K562 (cell line): ENCODE data around the gene CDC5L. TPM values are rescaled to one million over a fixed set of nuclear protein-coding genes. Genes with fewer than 3 reads are reported as not detected.
"Not testable (repeated sequence)": the region's sequence is repeated elsewhere in the genome, so short reads cannot be mapped to it uniquely, and the experiment has no call there.

ENCODE experiments used
- ATAC-seq: fragments of 200-7000 bp; cut with Tn5 transposase; 3 replicates; pipeline ENCODE4 v1.9.1; 2020; ENCODE audit warnings: moderate library complexity
- BruUV-seq: library from RNA; stranded (reverse); fragments of 400-500 nt; replicated peaks from 2 replicates; lab custom pipeline; 2021; lab: Mats Ljungman, UMichigan
- CTCF ChIA-PET: fragments of 300-600 bp; formaldehyde crosslinking; extraction: SDS; loops from one replicate; lab custom pipeline; 2021; ENCODE audit warnings: low intra/inter-chr PET ratio; lab: Yijun Ruan, JAX
- POLR2A ChIA-PET: fragments of 300-600, 350-650 bp; sonication (Branson Sonifier 250); formaldehyde crosslinking; extraction: SDS; loops from one replicate; lab custom pipeline; 2021; ENCODE audit warnings: antibody characterized with exemption, inconsistent platforms; lab: Yijun Ruan, JAX
- DNase-seq, 4 experiments: peaks; one replicate each; pipeline versions ENCODE4 v3.0.0 to v3.0.0-alpha.2; 2011 to 2018; ENCODE audit warnings: low spot score in 3 of 4, mixed read lengths in 3 of 4; ENCODE audit errors: extremely low read depth in 1 of 4
- FAIRE-seq: peaks from 2 replicates; lab custom pipeline; 2011; peaks lifted over from hg19 to GRCh38; lab: Jason Lieb, UNC
- H2AFZ ChIP-seq: 2 replicates; pipeline ENCODE4 v1.6.0; 2011; ENCODE audit warnings: low read depth, low read length, control low read depth, inconsistent platforms
- H3K27ac ChIP-seq: fragments of 200-600 bp; 3 replicates; pipeline ENCODE4 v1.8.0; 2011; ENCODE audit warnings: low read depth, mild to moderate bottlenecking, control low read depth, inconsistent platforms, low read length, moderate library complexity, mixed read lengths; ENCODE audit errors: extremely low read depth
- H3K27me3 ChIP-seq, 2 experiments: fragments of 300-600 bp in 1 of 2; 2 replicates in 1 of 2; 3 replicates in 1 of 2; pipeline versions ENCODE4 v1.6.0 to v1.8.0; 2011; ENCODE audit warnings: inconsistent platforms in 2 of 2, low read length in 2 of 2, mild to moderate bottlenecking in 1 of 2, mixed read lengths in 1 of 2, moderate library complexity in 1 of 2; ENCODE audit not compliant: control insufficient read depth in 2 of 2, insufficient read depth in 2 of 2
- H3K36me3 ChIP-seq: fragments of 300-600 bp; 3 replicates; pipeline ENCODE4 v1.8.0; 2011; ENCODE audit warnings: mild to moderate bottlenecking, low read length, inconsistent platforms; ENCODE audit not compliant: control insufficient read depth, insufficient read depth
- H3K4me1 ChIP-seq, 2 experiments: fragments of 200-600 bp in 1 of 2; replicated peaks in 1 of 2; 2 replicates in 1 of 2; 3 replicates in 1 of 2; pipeline versions ENCODE4 v1.5.1 to v1.8.0; 2011; ENCODE audit warnings: inconsistent platforms in 2 of 2, low read length in 2 of 2, mild to moderate bottlenecking in 1 of 2, mixed read lengths in 1 of 2, moderate library complexity in 1 of 2; ENCODE audit not compliant: control insufficient read depth in 2 of 2, insufficient read depth in 2 of 2
- H3K4me2 ChIP-seq: 2 replicates; pipeline ENCODE4 v1.6.1; 2011; ENCODE audit warnings: low read length, control low read depth, inconsistent platforms, mixed read lengths; ENCODE audit not compliant: insufficient read depth
- H3K4me3 ChIP-seq: fragments of 200-600 bp; sonication (generic), shearing (Covaris generic); 2 replicates; pipeline ENCODE4 v1.5.1; 2016; ENCODE audit warnings: control low read depth, inconsistent platforms
- H3K79me2 ChIP-seq: fragments of 200-600 bp; 3 replicates; pipeline ENCODE4 v1.8.0; 2011; ENCODE audit warnings: low read length, inconsistent platforms; ENCODE audit not compliant: control insufficient read depth, insufficient read depth
- H3K9ac ChIP-seq, 2 experiments: 2 replicates each; pipeline versions ENCODE4 v1.6.0 to v1.6.1; 2011; ENCODE audit warnings: low read depth in 2 of 2, low read length in 2 of 2, control low read depth in 1 of 2, inconsistent platforms in 1 of 2, mild to moderate bottlenecking in 1 of 2, mixed read lengths in 1 of 2; ENCODE audit not compliant: insufficient read depth in 1 of 2
- H3K9me1 ChIP-seq: one replicate; pipeline ENCODE4 v1.6.0; 2011; ENCODE audit warnings: inconsistent platforms, mild to moderate bottlenecking, low read length, moderate library complexity; ENCODE audit not compliant: control insufficient read depth, insufficient read depth
- H3K9me3 ChIP-seq: replicated peaks from 2 replicates; pipeline ENCODE4 v1.5.1; 2011; ENCODE audit warnings: low read depth, low read length, inconsistent platforms; ENCODE audit not compliant: control insufficient read depth, insufficient read depth
- H4K20me1 ChIP-seq: replicated peaks from 2 replicates; pipeline ENCODE4 v1.6.1; 2011; ENCODE audit warnings: low read length, inconsistent platforms, mixed read lengths; ENCODE audit not compliant: control insufficient read depth, insufficient read depth
- BCOR ChIP-seq: fragments of 450-650 bp; IDR thresholded peaks from 2 replicates; pipeline ENCODE4 v1.6.1; 2016
- CBX2 ChIP-seq: fragments of 200-600 bp; sonication (generic); IDR thresholded peaks from one replicate; pipeline ENCODE4 v1.6.1; 2012; ENCODE audit warnings: mild to moderate bottlenecking, low read length, inconsistent platforms; ENCODE audit not compliant: insufficient read depth, poor library complexity, severe bottlenecking
- KDM1A ChIP-seq, 2 experiments: fragments of 450-650 bp; IDR thresholded peaks; 2 replicates each; pipeline ENCODE4 v1.6.1; 2016; ENCODE audit warnings: mild to moderate bottlenecking in 2 of 2
- RBM25 ChIP-seq: fragments of 200-400 bp; formaldehyde crosslinking; IDR thresholded peaks from 2 replicates; pipeline ENCODE4 v1.6.1; 2018; ENCODE audit warnings: low read length, low read depth, moderate library complexity; ENCODE audit not compliant: severe bottlenecking
- SMARCA5 ChIP-seq: fragments of 450-650 bp; IDR thresholded peaks from 2 replicates; pipeline ENCODE4 v1.6.1; 2016
- ZNF146 ChIP-seq: IDR thresholded peaks from one replicate; pipeline ENCODE4 v1.6.1; 2018; ENCODE audit warnings: missing compliant biosample characterization; ENCODE audit not compliant: unreplicated experiment
- WGBS: fragments of 100-300 bp; shearing (Covaris generic); methylation state at CpG from one replicate; pipeline ENCODE4 v1.1.6; 2016; ENCODE audit warnings: low coverage, mixed read lengths; ENCODE audit not compliant: insufficient coverage; ENCODE audit errors: missing lambda C conversion rate; 5-methylcytosine and 5-hydroxymethylcytosine counted together
- in situ Hi-C: fragments of 300-500 bp; cut with MboI; formaldehyde crosslinking; loops from 4 replicates; pipeline ENCODE4 v1.15.0; 2018; ENCODE audit warnings: inconsistent platforms, mixed read lengths
- intact Hi-C: fragments of 100-400 bp; cut with micrococcal nuclease; formaldehyde crosslinking; loops from 2 replicates; pipeline ENCODE4 v1.14.2; 2022
- polyA plus RNA-seq, 8 experiments: library from polyadenylated mRNA; depleted of rRNA in 4 of 8; stranded (reverse) in 5 of 8; unstranded in 3 of 8; fragments of >200 nt; fragmentation: Nextera tagmentation in 2 of 8; fragmentation: Illumina TruSeq in 1 of 8; extraction: Ambion mirVana in 2 of 8; extraction: Trizol in 1 of 8; gene quantifications; 2 replicates each; pipeline versions ENCODE4 v1.2.1 to v1.2.3, GENCODE V29; 2011 to 2014; ENCODE audit warnings: inconsistent platforms in 1 of 8, missing spikeins in 1 of 8
- total RNA-seq, 7 experiments: library from RNA; depleted of rRNA in 6 of 7; stranded (reverse); fragments of >200 nt in 6 of 7; fragmentation: Illumina TruSeq in 2 of 7; extraction: Trizol in 2 of 7; gene quantifications; 2 replicates each; pipeline versions ENCODE4 v1.2.1 to v1.2.3, GENCODE V29; 2011 to 2021; ENCODE audit warnings: low replicate concordance in 1 of 7
- TF ChIP-seq, protein P1 (sequence below): sonication (generic); formaldehyde crosslinking; IDR thresholded peaks from 2 replicates; pipeline ENCODE4 v1.8.0; 2022; ENCODE audit warnings: mild to moderate bottlenecking, missing genetic modification reagents

CDC5L gene
- total and polyA plus RNA-seq, 9 of the 15 experiments (the other 6 are each of a cell fraction or from before 2014, with no cell fraction given), result 22.3 to 44.2 (median 30.8) TPM

DNA sequence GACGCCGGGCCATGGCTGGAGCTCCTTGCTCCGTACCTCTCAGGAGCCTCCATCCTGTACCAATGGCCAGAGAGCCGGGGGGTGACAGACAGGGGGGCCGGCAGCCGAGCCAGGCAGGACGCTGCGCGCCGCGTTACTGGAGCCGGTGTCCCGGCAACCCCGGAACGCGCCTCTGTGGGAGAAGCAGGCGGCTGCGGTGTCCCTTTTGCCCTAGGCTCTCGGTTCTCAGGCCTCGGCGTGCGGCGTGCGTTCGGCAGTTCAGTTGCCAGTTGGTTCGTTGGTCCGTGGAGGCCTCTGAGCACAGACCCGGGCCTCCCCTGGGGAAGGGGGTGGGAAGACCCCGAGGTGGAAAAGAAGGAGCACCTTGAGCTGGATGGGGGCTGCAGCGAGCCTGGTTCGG is 45.0 kb upstream of the CDC5L start, which contains the start of gene SPATS1 (continued):
- TF ChIP-seq, protein P1, sequence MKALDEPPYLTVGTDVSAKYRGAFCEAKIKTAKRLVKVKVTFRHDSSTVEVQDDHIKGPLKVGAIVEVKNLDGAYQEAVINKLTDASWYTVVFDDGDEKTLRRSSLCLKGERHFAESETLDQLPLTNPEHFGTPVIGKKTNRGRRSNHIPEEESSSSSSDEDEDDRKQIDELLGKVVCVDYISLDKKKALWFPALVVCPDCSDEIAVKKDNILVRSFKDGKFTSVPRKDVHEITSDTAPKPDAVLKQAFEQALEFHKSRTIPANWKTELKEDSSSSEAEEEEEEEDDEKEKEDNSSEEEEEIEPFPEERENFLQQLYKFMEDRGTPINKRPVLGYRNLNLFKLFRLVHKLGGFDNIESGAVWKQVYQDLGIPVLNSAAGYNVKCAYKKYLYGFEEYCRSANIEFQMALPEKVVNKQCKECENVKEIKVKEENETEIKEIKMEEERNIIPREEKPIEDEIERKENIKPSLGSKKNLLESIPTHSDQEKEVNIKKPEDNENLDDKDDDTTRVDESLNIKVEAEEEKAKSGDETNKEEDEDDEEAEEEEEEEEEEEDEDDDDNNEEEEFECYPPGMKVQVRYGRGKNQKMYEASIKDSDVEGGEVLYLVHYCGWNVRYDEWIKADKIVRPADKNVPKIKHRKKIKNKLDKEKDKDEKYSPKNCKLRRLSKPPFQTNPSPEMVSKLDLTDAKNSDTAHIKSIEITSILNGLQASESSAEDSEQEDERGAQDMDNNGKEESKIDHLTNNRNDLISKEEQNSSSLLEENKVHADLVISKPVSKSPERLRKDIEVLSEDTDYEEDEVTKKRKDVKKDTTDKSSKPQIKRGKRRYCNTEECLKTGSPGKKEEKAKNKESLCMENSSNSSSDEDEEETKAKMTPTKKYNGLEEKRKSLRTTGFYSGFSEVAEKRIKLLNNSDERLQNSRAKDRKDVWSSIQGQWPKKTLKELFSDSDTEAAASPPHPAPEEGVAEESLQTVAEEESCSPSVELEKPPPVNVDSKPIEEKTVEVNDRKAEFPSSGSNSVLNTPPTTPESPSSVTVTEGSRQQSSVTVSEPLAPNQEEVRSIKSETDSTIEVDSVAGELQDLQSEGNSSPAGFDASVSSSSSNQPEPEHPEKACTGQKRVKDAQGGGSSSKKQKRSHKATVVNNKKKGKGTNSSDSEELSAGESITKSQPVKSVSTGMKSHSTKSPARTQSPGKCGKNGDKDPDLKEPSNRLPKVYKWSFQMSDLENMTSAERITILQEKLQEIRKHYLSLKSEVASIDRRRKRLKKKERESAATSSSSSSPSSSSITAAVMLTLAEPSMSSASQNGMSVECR, result no peak
- peak; percentile 34 for TF ChIP-seq CBX2

DNA sequence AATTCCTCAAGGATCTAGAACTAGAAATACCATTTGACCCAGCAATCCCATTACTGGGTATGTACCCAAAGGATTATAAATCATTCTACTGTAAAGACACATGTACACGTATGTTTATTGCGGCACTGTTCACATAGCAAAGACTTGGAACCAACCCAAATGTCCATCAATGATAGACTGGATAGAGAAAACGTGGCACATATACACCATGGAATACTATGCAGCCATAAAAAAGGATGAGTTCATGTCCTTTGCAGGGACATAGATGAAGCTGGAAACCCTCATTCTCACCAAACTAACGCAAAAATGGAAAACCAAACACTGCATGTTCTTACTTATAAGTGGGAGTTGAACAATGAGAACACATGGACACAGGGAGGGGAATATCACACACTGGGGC is 40.7 kb upstream of the CDC5L start:
- in situ Hi-C loops, H3K27ac ChIP-seq, CTCF ChIA-PET: not testable (repeated sequence)

More for the DNA sequence above, 40.7 kb upstream of the CDC5L start:
- peak; percentile 48; the same call in 1 of the 2 replicates for TF ChIP-seq SMARCA5
- peak; percentile 57 for TF ChIP-seq RBM25
- peak; percentile 66; the same call in 1 of the 2 replicates for TF ChIP-seq BCOR
- peak; percentile 98 for TF ChIP-seq ZNF146 (CRISPR knock-in tag)
- peak in 1 of 2 experiments; percentile 44; a peak in 1 of 4 replicates for TF ChIP-seq KDM1A (IDR thresholded peaks at IDR 0.05)
- H3K27me3 ChIP-seq, result peaks cover 27 to 44% of the 10 kb centered on the region in 2 experiments; a peak in 4 of 5 replicates
- ATAC-seq, H3K4me2 ChIP-seq, H3K9ac ChIP-seq, DNase-seq, H3K36me3 ChIP-seq, H3K4me3 ChIP-seq, H4K20me1 ChIP-seq, H3K79me2 ChIP-seq, H3K9me3 ChIP-seq, FAIRE-seq, H3K9me1 ChIP-seq, BruUV-seq, H2AFZ ChIP-seq, intact Hi-C loops: not testable (repeated sequence)
- POLR2A ChIA-PET, result interaction anchor here (0.7 kb wide), 1 partner anchor 42 kb away, joined by 3 read pairs; no protein-coding TSS in a partner anchor
- H3K4me1 ChIP-seq, result peaks cover 0 to 11% of the 10 kb centered on the region in 2 experiments; a peak in 2 of 5 replicates
- WGBS, result 1% methylated on average over 4 of the region's 4 CpGs
